DOHH2 (cell line): ENCODE measurements around the gene ADCY1.

Experiments
- H3F3A ChIP-seq: fragments of 200-600 bp; sonication (generic), shearing (Covaris generic); 2 replicates; pipeline ENCODE4 v1.6.0; 2016; ENCODE audit warnings: antibody characterized with exemption, mild to moderate bottlenecking; ENCODE audit not compliant: control insufficient read depth, insufficient read depth
- H3K27ac ChIP-seq: fragments of 200-600 bp; sonication (generic); 2 replicates; pipeline ENCODE4 v1.5.1; 2014; ENCODE audit warnings: low read depth, mild to moderate bottlenecking, low read length, moderate library complexity
- H3K27me3 ChIP-seq: fragments of 200-600 bp; sonication (generic); 2 replicates; pipeline ENCODE4 v1.6.1; 2014; ENCODE audit warnings: mild to moderate bottlenecking, low read length, mixed read lengths; ENCODE audit not compliant: control insufficient read depth
- H3K36me3 ChIP-seq: fragments of 200-600 bp; sonication (generic); 2 replicates; pipeline ENCODE4 v1.6.1; 2014; ENCODE audit warnings: mild to moderate bottlenecking, low read length, moderate library complexity, mixed read lengths; ENCODE audit not compliant: control insufficient read depth
- H3K4me1 ChIP-seq: fragments of 200-600 bp; sonication (generic); 2 replicates; pipeline ENCODE4 v1.6.1; 2014; ENCODE audit warnings: mild to moderate bottlenecking, low read length, mixed read lengths; ENCODE audit not compliant: control insufficient read depth
- H3K4me2 ChIP-seq: fragments of 200-600 bp; sonication (generic); 2 replicates; pipeline ENCODE4 v1.6.0; 2014; ENCODE audit warnings: mild to moderate bottlenecking, low read length, moderate library complexity
- H3K4me3 ChIP-seq: fragments of 200-600 bp; sonication (generic); 2 replicates; pipeline ENCODE4 v1.5.1; 2014; ENCODE audit warnings: mild to moderate bottlenecking, low read length, mixed read lengths
- H3K79me2 ChIP-seq: fragments of 200-600 bp; sonication (generic); 2 replicates; pipeline ENCODE4 v1.6.1; 2014; ENCODE audit warnings: mild to moderate bottlenecking, low read length, mixed read lengths; ENCODE audit not compliant: control insufficient read depth
- H3K9me2 ChIP-seq: fragments of 200-600 bp; sonication (generic); replicated peaks from 2 replicates; pipeline ENCODE4 v1.6.1; 2014; ENCODE audit warnings: mild to moderate bottlenecking, low read length, mixed read lengths; ENCODE audit not compliant: control insufficient read depth
- H3K9me3 ChIP-seq: fragments of 200-600 bp; sonication (generic); 2 replicates; pipeline ENCODE4 v1.6.1; 2014; ENCODE audit warnings: antibody characterized with exemption, low read length, mixed read lengths; ENCODE audit not compliant: control insufficient read depth, insufficient read depth
- H4K20me1 ChIP-seq: fragments of 200-600 bp; sonication (generic); 2 replicates; pipeline ENCODE4 v1.6.0; 2014; ENCODE audit warnings: low read depth, mild to moderate bottlenecking, antibody characterized with exemption, low read length, moderate library complexity; ENCODE audit not compliant: control insufficient read depth, insufficient read depth
- CTCF ChIP-seq: fragments of 200-600 bp; sonication (generic); IDR thresholded peaks from one replicate; pipeline ENCODE4 v1.5.1; 2014; ENCODE audit warnings: antibody characterized with exemption, mild to moderate bottlenecking, low read depth, low read length; ENCODE audit not compliant: poor library complexity, severe bottlenecking
- EZH2phosphoT487 ChIP-seq: fragments of 200-600 bp; sonication (generic); IDR thresholded peaks from 2 replicates; pipeline ENCODE4 v1.6.1; 2017; ENCODE audit warnings: borderline replicate concordance, mild to moderate bottlenecking, antibody characterized with exemption, low read length, moderate library complexity, mixed read lengths

The ADCY1 gene

GRCh38 chr7:45573661-45574415, at the start of gene ADCY1:
ADCY1 (plus strand) TSS chr7:45574368; CDS start chr7:45574544, 176 bp downstream.
- Histone ChIP-seq H3K9me2 (no peaks in the 10 kb centered on the region), H3K4me3 (no peak within 1 kb of the TSS), H3K79me2 (no peaks in the 10 kb centered on the region), H3K36me3 (no peaks in the 10 kb centered on the region), H3K27ac (no peak within 1 kb of the TSS), H3K27me3 (peaks cover 46% of the 10 kb centered on the region), H3F3A (no peaks in the 10 kb centered on the region), H3K4me1 (no peaks in the 10 kb centered on the region), H3K4me2 (no peak within 1 kb of the TSS), H3K9me3 (no peaks in the 10 kb centered on the region), H4K20me1 (no peaks in the 10 kb centered on the region)
- TF ChIP-seq CTCF (no peak), EZH2phosphoT487 (no peak)

GRCh38 chr7:45524445-45524844, 49.7 kb upstream of the ADCY1 start:
- H3K4me2 ChIP-seq = no peak overlapping the region
- no peak for TF ChIP-seq EZH2phosphoT487
- TF ChIP-seq CTCF = no peak

GRCh38 chr7:45525057-45525456, 49.1 kb upstream of the ADCY1 start:
- Histone ChIP-seq H3F3A (no peaks in the 10 kb centered on the region), H3K79me2 (no peaks in the 10 kb centered on the region), H3K36me3 (no peaks in the 10 kb centered on the region), H4K20me1 (no peaks in the 10 kb centered on the region), H3K4me1 (no peaks in the 10 kb centered on the region), H3K27me3 (no peaks in the 10 kb centered on the region), H3K4me2 (no peak overlapping the region), H3K9me3 (no peaks in the 10 kb centered on the region), H3K9me2 (no peaks in the 10 kb centered on the region), H3K27ac (no peak overlapping the region), H3K4me3 (no peak overlapping the region)
- TF ChIP-seq EZH2phosphoT487 (no peak), CTCF (no peak)

More at GRCh38 chr7:45524445-45524844, 49.7 kb upstream of the ADCY1 start:
- Histone ChIP-seq H3K27me3 (no peaks in the 10 kb centered on the region), H3F3A (no peaks in the 10 kb centered on the region), H3K79me2 (no peaks in the 10 kb centered on the region), H3K9me2 (no peaks in the 10 kb centered on the region), H4K20me1 (no peaks in the 10 kb centered on the region), H3K27ac (no peak overlapping the region), H3K4me1 (no peaks in the 10 kb centered on the region), H3K36me3 (no peaks in the 10 kb centered on the region), H3K4me3 (no peak overlapping the region), H3K9me3 (no peaks in the 10 kb centered on the region)
